NCI-H748 (cell line): ENCODE data around the gene TLN1.
A peak's percentile ranks its signal among the peaks of the same experiment; 100 is the strongest.

Source experiments
- DNase-seq: peaks from one replicate; lab custom pipeline; 2025; ENCODE audit not compliant: unreplicated experiment; lab: John Stamatoyannopoulos, UW

TLN1 gene

GRCh38 chr9:35732185-35732799, at the start of gene TLN1, which contains the start of gene CREB3:
Gene TLN1, minus strand, starts transcription at chr9:35732195. Its CDS starts 6,501 bp downstream, at chr9:35725694.
Gene CREB3, plus strand, starts transcription at chr9:35732666. Its CDS starts 107 bp downstream, at chr9:35732773.
- peak; percentile 100 for DNase-seq

DNA sequence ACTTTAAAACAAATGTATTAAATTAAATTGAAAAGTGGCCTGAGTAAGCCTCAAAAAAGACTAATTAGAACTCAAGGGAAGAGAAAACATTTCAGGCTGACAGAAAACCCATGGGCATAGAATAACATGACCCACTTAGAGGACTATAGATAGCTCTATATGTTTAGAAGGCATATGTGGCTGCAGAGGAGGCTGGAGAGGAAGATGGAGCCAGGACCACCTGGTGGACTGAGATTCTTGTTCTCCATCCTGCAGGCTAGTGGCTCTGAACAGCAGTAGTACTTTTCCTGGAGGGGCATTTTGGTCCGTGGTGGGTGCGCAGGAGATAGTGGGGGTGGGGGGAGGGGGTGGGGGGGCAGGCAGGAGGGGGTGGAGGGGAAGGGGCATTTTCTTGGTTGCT, 49.1 kb upstream of the TLN1 start:
- no peak for DNase-seq

DNA sequence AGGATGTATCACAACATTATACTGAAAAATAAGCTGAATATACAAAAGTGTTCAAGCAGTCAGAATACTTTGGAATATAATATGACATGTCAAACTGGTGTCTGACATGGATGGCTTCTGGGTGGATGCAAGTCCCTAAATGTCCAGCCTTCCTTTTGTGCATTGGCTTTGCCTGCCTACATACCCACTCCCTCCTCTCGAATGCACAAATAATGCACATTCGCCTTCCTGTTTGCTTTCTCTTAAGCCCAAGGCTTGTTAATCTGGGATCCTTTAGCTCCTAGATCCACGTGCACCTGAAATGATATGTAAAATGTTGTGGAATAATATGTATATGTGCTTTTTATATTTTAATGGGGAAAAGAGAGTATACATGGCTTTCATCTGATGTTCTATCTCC, 46.5 kb upstream of the TLN1 start:
- DNase-seq: no peak

DNA sequence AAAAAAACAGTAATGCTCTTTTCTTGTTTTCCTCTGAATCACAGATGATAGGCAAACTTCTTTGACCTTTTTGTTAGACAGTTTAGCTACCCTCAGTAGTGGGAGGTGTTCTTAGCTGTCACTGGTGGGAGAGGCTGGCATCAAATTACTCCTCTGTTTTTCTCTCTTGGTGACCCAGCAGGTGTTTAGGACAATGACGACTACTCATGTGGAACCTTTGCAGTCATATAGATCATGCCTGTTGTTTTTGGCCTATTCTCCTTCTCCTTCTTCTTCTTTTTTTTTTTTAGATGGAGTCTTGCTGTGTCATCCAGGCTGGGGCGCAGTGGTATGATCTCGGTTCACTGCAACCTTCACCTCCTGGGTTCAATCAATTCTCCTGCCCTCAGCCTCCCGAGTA, 44.0 kb upstream of the TLN1 start:
- DNase-seq: peak; percentile 93

- DNase-seq: peak; percentile 49
Observed at GRCh38 chr9:35774907-35775635, 43.1 kb upstream of the TLN1 start.

- peak; percentile 37 for DNase-seq
Observed at GRCh38 chr9:35771943-35772342, 39.9 kb upstream of the TLN1 start.

DNA sequence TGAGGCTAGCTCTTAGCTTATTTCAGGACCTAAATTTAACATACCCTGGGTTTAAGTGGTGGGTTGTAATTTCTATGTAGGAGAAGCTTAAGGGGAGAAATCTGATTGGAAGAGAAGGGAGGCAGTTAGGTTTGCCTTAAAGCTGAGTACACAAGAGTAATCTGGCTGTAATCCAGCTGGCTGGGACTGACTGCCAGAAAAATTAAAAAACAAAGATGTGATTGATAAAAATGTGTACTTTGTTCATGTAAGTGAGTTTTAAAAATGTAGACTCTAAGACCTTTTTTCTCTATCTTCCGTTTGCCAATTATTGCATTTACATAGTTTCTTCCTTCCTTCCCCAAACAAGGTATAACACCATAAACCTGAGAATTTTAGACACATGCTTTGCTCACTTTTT, 39.5 kb upstream of the TLN1 start:
- peak; percentile 75 for DNase-seq

GRCh38 chr9:35771075-35771433, 39.1 kb upstream of the TLN1 start:
- no peak for DNase-seq

DNA sequence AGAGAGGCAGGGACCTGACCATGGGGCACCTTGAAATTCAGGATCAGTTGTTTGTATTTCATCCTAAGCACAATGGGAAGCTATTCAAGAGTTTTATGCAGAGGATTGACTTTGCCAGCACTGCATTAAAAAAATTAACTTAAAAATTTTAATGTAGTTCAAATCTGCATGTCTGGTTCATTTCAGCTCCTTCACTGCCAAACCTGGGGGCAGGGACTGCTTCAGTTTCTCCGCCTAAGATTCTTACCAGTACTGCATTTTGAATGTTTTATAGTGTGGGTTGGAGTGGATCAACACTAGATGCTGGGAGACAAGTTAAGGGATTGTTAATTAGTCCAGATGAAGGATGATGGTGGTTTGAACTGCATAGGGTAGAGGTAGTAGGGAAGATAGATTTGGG, 37.8 kb upstream of the TLN1 start:
- DNase-seq: no peak

GRCh38 chr9:35767458-35767857, 35.5 kb upstream of the TLN1 start:
- DNase-seq: no peak

GRCh38 chr9:35766997-35767396, 35.0 kb upstream of the TLN1 start:
- no peak for DNase-seq

DNA sequence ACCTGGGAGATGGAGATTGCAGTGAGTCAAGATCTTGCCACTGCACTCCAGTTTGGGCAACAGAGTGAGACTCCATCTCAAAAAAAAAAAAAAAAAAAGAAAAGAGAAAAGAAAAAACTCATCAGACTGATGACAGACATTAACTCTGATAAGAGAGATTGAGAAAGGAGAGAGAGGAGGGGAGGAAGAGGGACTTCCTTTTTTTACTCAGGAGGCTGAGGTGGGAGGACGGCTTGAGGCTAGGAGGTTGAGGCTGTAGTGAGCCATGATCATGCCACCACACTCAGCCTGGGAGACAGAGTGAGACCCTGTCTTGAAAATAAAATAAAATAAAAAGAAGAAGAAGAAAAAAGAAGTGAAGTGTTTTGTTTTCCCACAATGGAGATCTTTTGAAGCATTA, 31.8 kb upstream of the TLN1 start:
- DNase-seq: no peak

GRCh38 chr9:35763181-35763580, 31.2 kb upstream of the TLN1 start:
- no peak for DNase-seq

- DNase-seq: no peak
Observed at GRCh38 chr9:35760651-35761050, 28.7 kb upstream of the TLN1 start.

DNA sequence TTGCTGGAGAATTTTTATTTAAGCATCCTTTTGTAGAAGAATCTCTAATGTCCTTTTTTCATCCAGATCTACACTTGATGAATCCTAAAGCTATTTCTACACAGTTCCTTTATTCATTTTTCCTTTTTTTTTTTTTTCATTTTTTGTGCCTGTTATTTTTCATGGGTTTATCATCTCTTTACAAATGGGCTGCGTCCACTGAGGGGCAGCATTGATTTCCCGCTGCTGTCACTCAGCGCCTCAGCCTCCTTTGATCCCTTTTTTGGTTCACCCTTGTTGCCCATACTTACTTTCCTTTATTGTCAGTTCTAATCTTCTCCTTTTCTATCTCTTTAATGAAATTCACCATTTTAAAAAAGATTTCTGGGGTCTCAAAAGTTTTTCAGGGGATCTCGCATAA, 27.8 kb upstream of the TLN1 start:
- DNase-seq: no peak

GRCh38 chr9:35758475-35759050, 26.6 kb upstream of the TLN1 start:
- DNase-seq: no peak

GRCh38 chr9:35757892-35758275, 25.9 kb upstream of the TLN1 start:
- no peak for DNase-seq

- DNase-seq: peak; percentile 76
Observed at GRCh38 chr9:35757226-35757891, 25.4 kb upstream of the TLN1 start.

GRCh38 chr9:35756275-35757225, 24.6 kb upstream of the TLN1 start:
- DNase-seq: peak; percentile 80

GRCh38 chr9:35755071-35755470, 23.1 kb upstream of the TLN1 start:
- no peak for DNase-seq

- no peak for DNase-seq
Observed at GRCh38 chr9:35754264-35754663, 22.3 kb upstream of the TLN1 start, which contains the start of gene MSMP. Gene MSMP, minus strand, starts transcription at chr9:35754276. Its CDS starts 147 bp downstream, at chr9:35754129.
